HepG2 (cell line): ENCODE results near the gene COASY. TPM values are rescaled to one million over a fixed set of nuclear protein-coding genes. Genes with fewer than 3 reads are reported as not detected.

ENCODE experiments used
- ATAC-seq: fragments of 200-7000 bp; cut with Tn5 transposase; 3 replicates; pipeline ENCODE4 v1.9.1; 2020; ENCODE audit warnings: mild to moderate bottlenecking, moderate library complexity
- BruUV-seq: library from RNA; stranded (reverse); fragments of 400-500 nt; replicated peaks from 2 replicates; lab custom pipeline; 2021; lab: Mats Ljungman, UMichigan
- CTCF ChIA-PET: fragments of 300-600 bp; formaldehyde crosslinking; extraction: SDS; loops from one replicate; lab custom pipeline; 2021; ENCODE audit warnings: low total read pairs, inconsistent platforms, low intra/inter-chr PET ratio; lab: Yijun Ruan, JAX
- POLR2A ChIA-PET: fragments of 350-600 bp; sonication (Branson Sonifier 250); formaldehyde crosslinking; loops from one replicate; lab custom pipeline; 2020; ENCODE audit warnings: antibody characterized with exemption, inconsistent platforms; lab: Yijun Ruan, JAX
- DNase-seq: peaks from one replicate; pipeline ENCODE4 v3.0.0-alpha.2; 2015; ENCODE audit warnings: low spot score
- FAIRE-seq: peaks from 3 replicates; lab custom pipeline; 2011; peaks lifted over from hg19 to GRCh38; lab: Jason Lieb, UNC
- H2AFZ ChIP-seq: one replicate; pipeline ENCODE4 v1.6.1; 2011; ENCODE audit warnings: low read length, inconsistent platforms
- H3K27ac ChIP-seq: fragments of 300-600 bp; 3 replicates; pipeline ENCODE4 v1.8.0; 2011; ENCODE audit warnings: mixed run types, mild to moderate bottlenecking, mixed read lengths, low read length, inconsistent platforms; ENCODE audit not compliant: insufficient read depth; ENCODE audit errors: extremely low read length
- H3K27me3 ChIP-seq, 2 experiments: fragments of 200-600 bp in 1 of 2; 2 replicates in 1 of 2; 3 replicates in 1 of 2; pipeline versions ENCODE4 v1.6.0 to v1.8.0; 2011; ENCODE audit warnings: low read length in 2 of 2, mild to moderate bottlenecking in 2 of 2, moderate library complexity in 2 of 2, inconsistent platforms in 1 of 2; ENCODE audit not compliant: insufficient read depth in 2 of 2, control insufficient read depth in 1 of 2
- H3K36me3 ChIP-seq, 2 experiments: fragments of 200-600 bp in 1 of 2; replicated peaks in 1 of 2; 2 replicates in 1 of 2; 3 replicates in 1 of 2; pipeline versions ENCODE4 v1.5.1 to v1.8.0; 2011; ENCODE audit warnings: low read length in 2 of 2, inconsistent platforms in 1 of 2; ENCODE audit not compliant: insufficient read depth in 2 of 2, control insufficient read depth in 1 of 2
- H3K4me1 ChIP-seq: 2 replicates; pipeline ENCODE4 v1.5.1; 2012; ENCODE audit warnings: low read length, inconsistent platforms; ENCODE audit not compliant: insufficient read depth
- H3K4me2 ChIP-seq: 2 replicates; pipeline ENCODE4 v1.6.0; 2011; ENCODE audit warnings: low read depth, low read length, inconsistent platforms
- H3K4me3 ChIP-seq, 3 experiments: fragments of 200-600 bp in 1 of 3; sonication (generic), shearing (Covaris generic) in 1 of 3; replicated peaks in 1 of 3; 2 replicates each; pipeline ENCODE4 v1.5.1; 2011 to 2016; ENCODE audit warnings: low read length in 3 of 3, inconsistent platforms in 2 of 3, low read depth in 2 of 3, mild to moderate bottlenecking in 2 of 3, control low read depth in 1 of 3, mixed read lengths in 1 of 3; ENCODE audit not compliant: insufficient read depth in 1 of 3
- H3K79me2 ChIP-seq: one replicate; pipeline ENCODE4 v1.6.1; 2011; ENCODE audit warnings: low read length, inconsistent platforms; ENCODE audit not compliant: insufficient read depth
- H3K9ac ChIP-seq: 2 replicates; pipeline ENCODE4 v1.6.0; 2011; ENCODE audit warnings: mild to moderate bottlenecking, low read depth, low read length, inconsistent platforms; ENCODE audit not compliant: insufficient read depth
- H3K9me3 ChIP-seq: 2 replicates; pipeline ENCODE4 v1.5.1; 2012; ENCODE audit warnings: mild to moderate bottlenecking, low read length
- H4K20me1 ChIP-seq: 2 replicates; pipeline ENCODE4 v1.6.0; 2011; ENCODE audit warnings: inconsistent platforms, mild to moderate bottlenecking, low read length, moderate library complexity; ENCODE audit not compliant: insufficient read depth
- EED ChIP-seq: sonication (generic); formaldehyde crosslinking; IDR thresholded peaks from 2 replicates; pipeline ENCODE4 v1.5.0; 2020; ENCODE audit warnings: mild to moderate bottlenecking, missing genetic modification reagents
- ELF1 ChIP-seq: sonication (generic); formaldehyde crosslinking; IDR thresholded peaks from 2 replicates; pipeline ENCODE4 v1.4.0; 2020; ENCODE audit warnings: missing genetic modification reagents
- MTA1 ChIP-seq: sonication (generic); formaldehyde crosslinking; IDR thresholded peaks from 2 replicates; pipeline ENCODE4 v1.4.0; 2020; ENCODE audit warnings: missing genetic modification reagents, mild to moderate bottlenecking, borderline replicate concordance
- MTF1 ChIP-seq: sonication (generic); formaldehyde crosslinking; IDR thresholded peaks from 2 replicates; pipeline ENCODE4 v1.5.0; 2020; ENCODE audit warnings: missing genetic modification reagents
- ONECUT2 ChIP-seq: sonication (generic); formaldehyde crosslinking; IDR thresholded peaks from 2 replicates; pipeline ENCODE4 v1.4.0; 2020; ENCODE audit warnings: missing genetic modification reagents
- POLR2AphosphoS5 ChIP-seq: IDR thresholded peaks from 2 replicates; pipeline ENCODE4 v1.6.1; 2012; ENCODE audit warnings: low read depth, low read length
- TMF1 ChIP-seq: sonication (generic); formaldehyde crosslinking; IDR thresholded peaks from 2 replicates; pipeline ENCODE4 v1.8.1; 2022; ENCODE audit warnings: low read depth, missing genetic modification reagents
- ZFP36L1 ChIP-seq: sonication (generic); formaldehyde crosslinking; IDR thresholded peaks from 2 replicates; pipeline ENCODE4 v1.8.0; 2022; ENCODE audit warnings: mild to moderate bottlenecking, missing genetic modification reagents, moderate library complexity
- ZNF264 ChIP-seq: sonication (generic); formaldehyde crosslinking; IDR thresholded peaks from 2 replicates; pipeline ENCODE4 v1.4.0; 2020; ENCODE audit warnings: missing genetic modification reagents
- ZNF557 ChIP-seq: sonication (generic); formaldehyde crosslinking; IDR thresholded peaks from 2 replicates; pipeline ENCODE4 v1.4.0; 2020; ENCODE audit warnings: missing genetic modification reagents
- ZNF616 ChIP-seq: sonication (generic); formaldehyde crosslinking; IDR thresholded peaks from 2 replicates; pipeline ENCODE4 v1.5.0; 2020; ENCODE audit warnings: low read depth, mild to moderate bottlenecking, missing genetic modification reagents
- ZNF776 ChIP-seq: sonication (generic); formaldehyde crosslinking; IDR thresholded peaks from 2 replicates; pipeline ENCODE4 v1.4.0; 2020; ENCODE audit warnings: mild to moderate bottlenecking, missing genetic modification reagents
- WGBS: methylation state at CpG from one replicate; pipeline ENCODE4 v1.1.6; 2017; ENCODE audit warnings: low lambda C conversion rate; 5-methylcytosine and 5-hydroxymethylcytosine counted together
- in situ Hi-C: cut with HindIII; loops from 2 replicates; pipeline ENCODE4 v1.10.0; 2017; ENCODE audit warnings: low pct_unique_long_range_greater_than_20kb; ENCODE audit not compliant: extremely low pct_ligation_motif_present
- intact Hi-C: fragments of 100-400 bp; cut with micrococcal nuclease; formaldehyde crosslinking; loops from one replicate; pipeline ENCODE4 v1.10.0; 2022; ENCODE audit not compliant: unreplicated experiment
- polyA plus RNA-seq, 8 experiments: library from polyadenylated mRNA; depleted of rRNA in 3 of 8; stranded (reverse) in 7 of 8; unstranded in 1 of 8; fragments of >200 nt; fragmentation: Illumina TruSeq in 4 of 8; extraction: Trizol in 4 of 8; gene quantifications; 2 replicates each; pipeline versions ENCODE4 v1.2.1 to v1.2.3, GENCODE V29; 2011 to 2016; ENCODE audit warnings: low read depth in 4 of 8, missing spikeins in 1 of 8, mixed read lengths in 1 of 8; ENCODE audit not compliant: insufficient read depth in 1 of 8
- total RNA-seq, 5 experiments: library from RNA; depleted of rRNA; stranded (reverse); fragments of >200 nt; fragmentation: Illumina TruSeq; extraction: Trizol; gene quantifications; 2 replicates each; pipeline ENCODE4 v1.2.3, GENCODE V29; 2016; ENCODE audit warnings: low read depth in 1 of 5
- TF ChIP-seq, protein P1 (sequence below): sonication (generic); formaldehyde crosslinking; IDR thresholded peaks from 2 replicates; pipeline ENCODE4 v1.4.0; 2020; ENCODE audit warnings: mild to moderate bottlenecking, missing genetic modification reagents
- TF ChIP-seq, protein P2 (sequence below): IDR thresholded peaks from 2 replicates; pipeline ENCODE4 v1.6.1; 2012; ENCODE audit warnings: low read depth, low read length, improper control_type of control experiment

Gene COASY
- total and polyA plus RNA-seq, 2 of the 13 experiments (the other 11 are each of a cell fraction or from before 2014, with no cell fraction given) = 90.7 to 125 TPM

DNA sequence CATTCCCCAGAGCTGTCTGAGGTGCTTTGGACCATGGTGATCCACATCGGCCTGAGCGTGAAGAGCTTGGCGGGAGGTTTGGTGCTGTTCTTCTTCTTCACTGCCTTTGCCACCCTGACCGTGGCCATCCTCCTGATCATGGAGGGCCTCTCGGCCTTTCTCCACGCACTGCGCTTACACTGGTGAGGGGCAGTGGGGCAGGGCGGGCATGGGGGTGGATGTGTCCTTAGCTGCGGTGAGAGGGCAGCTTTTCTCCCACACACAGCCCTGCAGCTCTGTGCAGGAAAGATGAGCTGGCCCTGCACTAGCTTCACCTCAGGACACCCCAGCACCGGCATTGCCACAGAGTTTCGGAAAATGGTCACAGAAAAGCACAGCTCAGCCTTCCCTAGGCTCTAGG, 47.7 kb upstream of the COASY start:
- Histone ChIP-seq H3K27ac (no peak overlapping the region), H3K9me3 (no peaks in the 10 kb centered on the region), H4K20me1 (no peaks in the 10 kb centered on the region), H3K4me2 (no peak overlapping the region), H2AFZ (no peak overlapping the region), H3K4me3 (no peak overlapping the region), H3K27me3 (no peaks in the 10 kb centered on the region), H3K9ac (no peak overlapping the region), H3K4me1 (peaks cover 28% of the 10 kb centered on the region), H3K79me2 (no peaks in the 10 kb centered on the region), H3K36me3 (peaks cover 24 to 41% of the 10 kb centered on the region in 2 experiments)
- WGBS = over 99% methylated on average over 11 of the region's 11 CpGs
- no peak for DNase-seq
- POLR2A ChIA-PET = interaction anchor here (0.6 kb wide), 1 partner anchor 29 kb away, joined by 3 read pairs; no protein-coding TSS in a partner anchor
- intact Hi-C loops = no loop called here
- FAIRE-seq = no peak
- no peak for TF ChIP-seq ZNF616 (CRISPR knock-in tag)
- no peak for TF ChIP-seq ZNF776 (CRISPR knock-in tag)
- TF ChIP-seq ZNF557 (CRISPR knock-in tag) = no peak
- TF ChIP-seq, protein P1, sequence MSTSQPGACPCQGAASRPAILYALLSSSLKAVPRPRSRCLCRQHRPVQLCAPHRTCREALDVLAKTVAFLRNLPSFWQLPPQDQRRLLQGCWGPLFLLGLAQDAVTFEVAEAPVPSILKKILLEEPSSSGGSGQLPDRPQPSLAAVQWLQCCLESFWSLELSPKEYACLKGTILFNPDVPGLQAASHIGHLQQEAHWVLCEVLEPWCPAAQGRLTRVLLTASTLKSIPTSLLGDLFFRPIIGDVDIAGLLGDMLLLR (CRISPR knock-in tag) = no peak
- TF ChIP-seq ZFP36L1 (CRISPR knock-in tag) = no peak
- TF ChIP-seq ONECUT2 = no peak
- no peak for TF ChIP-seq MTA1 (CRISPR knock-in tag)
- TF ChIP-seq, protein P2, sequence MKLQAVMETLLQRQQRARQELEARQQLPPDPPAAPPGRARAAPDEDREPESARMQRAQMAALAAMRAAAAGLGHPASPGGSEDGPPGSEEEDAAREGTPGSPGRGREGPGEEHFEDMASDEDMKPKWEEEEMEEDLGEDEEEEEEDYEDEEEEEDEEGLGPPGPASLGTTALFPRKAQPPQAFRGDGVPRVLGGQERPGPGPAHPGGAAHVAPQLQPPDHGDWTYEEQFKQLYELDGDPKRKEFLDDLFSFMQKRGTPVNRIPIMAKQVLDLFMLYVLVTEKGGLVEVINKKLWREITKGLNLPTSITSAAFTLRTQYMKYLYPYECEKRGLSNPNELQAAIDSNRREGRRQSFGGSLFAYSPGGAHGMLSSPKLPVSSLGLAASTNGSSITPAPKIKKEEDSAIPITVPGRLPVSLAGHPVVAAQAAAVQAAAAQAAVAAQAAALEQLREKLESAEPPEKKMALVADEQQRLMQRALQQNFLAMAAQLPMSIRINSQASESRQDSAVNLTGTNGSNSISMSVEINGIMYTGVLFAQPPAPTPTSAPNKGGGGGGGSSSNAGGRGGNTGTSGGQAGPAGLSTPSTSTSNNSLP = no peak
- no peak for TF ChIP-seq ELF1 (CRISPR knock-in tag)
- TF ChIP-seq EED (CRISPR knock-in tag) = no peak
- no peak for TF ChIP-seq TMF1 (CRISPR knock-in tag)
- TF ChIP-seq POLR2AphosphoS5 = no peak
- TF ChIP-seq ZNF264 (CRISPR knock-in tag) = no peak
- TF ChIP-seq MTF1 = no peak
- ATAC-seq = no peak
- in situ Hi-C loops = no loop called here
- CTCF ChIA-PET = no interaction called here
- no TSS peak for BruUV-seq
